ENCODE results near the gene ERICH6B. TPM values are rescaled to one million over a fixed set of nuclear protein-coding genes. Genes with fewer than 3 reads are reported as not detected.

ERICH6B gene
- total RNA-seq, 2 donors from 2014 or later, result not detected

DNA sequence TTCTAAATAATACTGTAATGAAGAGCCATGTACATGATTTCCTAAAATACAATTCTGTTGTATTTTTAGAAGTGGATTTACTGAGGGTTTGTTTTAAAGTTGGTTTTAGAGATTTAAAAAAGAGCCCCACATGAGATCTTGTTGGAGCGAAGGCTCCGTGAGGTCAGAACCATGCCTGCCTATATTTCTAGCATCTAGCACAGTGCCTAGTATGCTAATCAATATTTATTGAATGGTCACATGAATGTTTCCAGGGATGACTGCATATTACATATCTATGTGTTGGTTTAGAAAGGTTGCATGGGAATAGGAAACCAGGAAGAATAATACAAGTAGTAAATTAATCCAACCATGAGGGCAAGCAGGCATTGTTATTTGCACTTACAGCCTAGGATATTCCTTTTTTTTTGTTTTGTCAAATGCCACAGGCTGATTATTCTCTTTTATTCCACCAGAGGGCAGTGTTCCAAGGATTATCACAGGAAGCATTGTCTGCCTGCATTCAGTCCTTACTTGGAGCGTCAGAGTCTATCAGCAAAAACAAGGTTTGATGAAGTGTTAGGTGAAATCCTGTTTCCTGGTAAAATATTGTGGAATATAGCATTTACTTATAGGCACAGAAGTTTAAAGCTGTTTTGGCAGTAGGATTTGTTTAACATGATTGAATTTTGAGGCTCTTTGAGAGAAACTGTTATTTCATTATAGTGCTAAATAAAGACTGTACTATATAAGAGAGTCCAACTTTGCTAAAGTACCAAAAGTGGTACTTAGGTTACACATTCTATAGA, 104.0 kb downstream of the ERICH6B start:
- H3K4me3 ChIP-seq, result no peak overlapping the region
- intact Hi-C loops (cut with DNase I), result no loop called here
- peaks cover 0 to 20% of the 10 kb centered on the region in 2 donors for H3K36me3 ChIP-seq (replicated peaks in 1 of 2; ENCODE audit: insufficient read depth in 1 of 2, low read depth in 2 of 2)
- TF ChIP-seq CTCF (IDR thresholded peaks at IDR 0.05) (peak; percentile 74 to 89 (median 84)), POLR2A (IDR thresholded peaks at IDR 0.05) (no peak)
- 53 to 55% methylated on average over 3 of the region's 3 CpGs for WGBS, 2 donors
- H3K9me3 ChIP-seq, result no peaks in the 10 kb centered on the region
- H3K4me1 ChIP-seq, result no peaks in the 10 kb centered on the region
- ATAC-seq (peak; percentile 80), DNase-seq (peak in 3 of 4 donors; percentile 20 to 58 (median 29))
- peak overlapping the region in 1 of 4 donors; percentile 0 for H3K27ac ChIP-seq
- H3K27me3 ChIP-seq, result no peaks in the 10 kb centered on the region

DNA sequence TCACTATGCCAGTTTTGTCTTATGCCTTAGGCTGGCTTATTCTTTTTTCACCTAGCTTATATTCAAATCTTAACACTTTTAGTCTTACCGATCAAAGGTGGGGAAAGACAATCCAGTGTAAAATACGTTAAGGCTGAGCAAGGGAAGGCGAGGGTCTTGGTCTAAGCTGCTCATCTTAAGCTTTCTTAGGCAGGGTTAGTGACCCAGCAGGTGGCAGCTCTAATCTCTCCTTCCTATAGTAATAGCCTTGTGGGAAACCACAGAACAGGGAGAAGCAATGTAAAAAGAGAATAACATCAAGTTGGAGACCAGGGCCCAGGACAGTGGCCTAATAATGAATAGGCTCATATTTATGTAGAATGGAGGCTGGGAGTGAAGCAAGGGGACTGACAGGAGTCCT, 104.9 kb downstream of the ERICH6B start:
- TF ChIP-seq POLR2A (IDR thresholded peaks at IDR 0.05), result no peak
- no peak for TF ChIP-seq CTCF (IDR thresholded peaks at IDR 0.05)
- WGBS, 2 donors, result 88 to 96% methylated on average over 3 of the region's 3 CpGs
- no peak overlapping the region for H3K27ac ChIP-seq
- no peaks in the 10 kb centered on the region for H3K4me1 ChIP-seq
- H3K9me3 ChIP-seq, result no peaks in the 10 kb centered on the region
- no peak for ATAC-seq
- no peak overlapping the region for H3K4me3 ChIP-seq
- no peaks in the 10 kb centered on the region for H3K27me3 ChIP-seq
- DNase-seq, result no peak
- H3K36me3 ChIP-seq (replicated peaks in 1 of 2; ENCODE audit: insufficient read depth in 1 of 2, low read depth in 2 of 2), result peaks cover 0 to 17% of the 10 kb centered on the region in 2 donors
- intact Hi-C loops (cut with DNase I), result no loop called here

DNA sequence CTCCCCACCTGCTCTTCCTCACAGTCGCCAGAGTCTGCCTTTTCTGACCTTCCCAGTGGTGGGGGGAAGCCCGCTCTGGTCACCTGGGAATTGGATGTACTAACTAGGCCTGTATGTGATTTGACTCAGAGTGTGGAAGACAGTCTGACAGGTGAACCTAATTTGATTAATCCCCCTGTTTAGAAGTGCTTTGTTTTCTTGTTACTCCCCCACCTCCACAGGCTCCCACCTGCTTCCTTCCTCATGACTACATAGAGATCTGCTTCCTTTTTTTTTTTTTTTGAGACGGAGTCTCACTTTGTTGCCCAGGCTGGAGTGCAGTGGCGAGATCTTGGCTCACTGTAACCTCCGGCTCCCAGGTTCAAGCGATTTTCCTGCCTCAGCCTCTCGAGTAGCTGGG, 106.8 kb downstream of the ERICH6B start:
- Histone ChIP-seq H3K27me3 (no peaks in the 10 kb centered on the region), H3K36me3 (replicated peaks in 1 of 2; ENCODE audit: insufficient read depth in 1 of 2, low read depth in 2 of 2) (peaks cover 0 to 26% of the 10 kb centered on the region in 2 donors), H3K4me1 (no peaks in the 10 kb centered on the region), H3K9me3 (no peaks in the 10 kb centered on the region), H3K27ac (no peak overlapping the region), H3K4me3 (no peak overlapping the region)
- intact Hi-C loops (cut with DNase I), result loop anchor here (10.0 kb wide), 1 partner anchor 144 kb away; no protein-coding TSS in a partner anchor
- no peak for ATAC-seq
- 78 to 89% methylated on average over 7 of the region's 7 CpGs for WGBS, 2 donors
- TF ChIP-seq CTCF (IDR thresholded peaks at IDR 0.05) (no peak), POLR2A (IDR thresholded peaks at IDR 0.05) (no peak)
- DNase-seq, result no peak

DNA sequence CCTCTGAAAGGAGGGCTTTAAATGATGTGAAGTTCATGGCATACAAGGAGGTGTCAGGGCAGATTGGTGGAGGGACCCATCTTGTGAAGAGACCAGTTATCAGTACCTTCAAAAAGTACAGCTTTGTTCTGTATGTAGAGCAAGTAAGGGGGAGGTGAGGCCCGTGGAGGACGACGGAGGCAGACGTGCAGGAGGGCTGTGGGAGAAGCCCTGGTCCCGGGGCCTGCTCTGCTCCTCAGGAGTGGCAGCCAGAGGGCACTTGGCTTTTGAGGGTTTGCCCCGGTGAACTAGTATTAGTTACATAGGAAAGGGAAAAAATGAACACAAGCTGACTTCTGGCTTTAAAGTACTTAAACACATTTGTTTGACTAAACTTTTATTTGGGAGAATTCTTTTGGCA, 108.7 kb downstream of the ERICH6B start:
- Histone ChIP-seq H3K27me3 (no peaks in the 10 kb centered on the region), H3K36me3 (replicated peaks in 1 of 2; ENCODE audit: insufficient read depth in 1 of 2, low read depth in 2 of 2) (peaks cover 0 to 25% of the 10 kb centered on the region in 2 donors), H3K9me3 (no peaks in the 10 kb centered on the region), H3K27ac (no peak overlapping the region), H3K4me1 (no peaks in the 10 kb centered on the region), H3K4me3 (no peak overlapping the region)
- no peak for ATAC-seq
- WGBS, 2 donors, result 81 to 84% methylated on average over 6 of the region's 6 CpGs
- intact Hi-C loops (cut with DNase I), result loop anchor here (10.0 kb wide), 1 partner anchor 142 kb away; no protein-coding TSS in a partner anchor
- no peak for DNase-seq
- no peak for TF ChIP-seq POLR2A (IDR thresholded peaks at IDR 0.05)
- no peak for TF ChIP-seq CTCF (IDR thresholded peaks at IDR 0.05)
